HFFc6 (cell line): Measurements from ENCODE around the gene ZNF23. TPM values are rescaled to one million over a fixed set of nuclear protein-coding genes. Genes with fewer than 3 reads are reported as not detected.

Experiments
- DNase-seq: peaks from one replicate; pipeline ENCODE4 v3.0.0-alpha.2; 2018
- H3K27ac Mint-ChIP-seq: 2 replicates; pipeline ENCODE4 v1.8.0; 2020; ENCODE audit warnings: mild to moderate bottlenecking, mixed read lengths
- H3K27me3 Mint-ChIP-seq: 2 replicates; pipeline ENCODE4 v1.8.0; 2021; ENCODE audit warnings: mild to moderate bottlenecking, moderate library complexity, mixed read lengths; ENCODE audit not compliant: insufficient read depth
- H3K36me3 Mint-ChIP-seq: 2 replicates; pipeline ENCODE4 v1.8.0; 2021; ENCODE audit warnings: low read depth, mixed read lengths
- H3K4me1 Mint-ChIP-seq: 2 replicates; pipeline ENCODE4 v1.8.0; 2020; ENCODE audit warnings: low read depth, mixed read lengths
- H3K4me3 Mint-ChIP-seq: 2 replicates; pipeline ENCODE4 v1.8.0; 2020; ENCODE audit warnings: mild to moderate bottlenecking, moderate library complexity, mixed read lengths
- H3K9me3 Mint-ChIP-seq: 2 replicates; pipeline ENCODE4 v1.8.0; 2020; ENCODE audit warnings: mild to moderate bottlenecking, mixed read lengths
- total RNA-seq, 6 experiments: library from RNA; stranded (reverse); fragmentation: NEBNext Ultra II Directional; extraction: Animal tissue kit (Norgen Biotek cat#: 25700); gene quantifications; 2 replicates in 1 of 6; 3 replicates in 5 of 6; pipeline ENCODE4 v1.2.3, GENCODE V29; 2021
- TF ChIP-seq, protein P1 (sequence below): fragments of 200-600 bp; sonication (generic); IDR thresholded peaks from 2 replicates; pipeline ENCODE4 v1.5.0; 2021; ENCODE audit warnings: antibody characterized with exemption, mild to moderate bottlenecking

ZNF23 gene
- total RNA-seq, 6 experiments from 2014 or later = 12.8 to 16.3 (median 14.5) TPM

DNA sequence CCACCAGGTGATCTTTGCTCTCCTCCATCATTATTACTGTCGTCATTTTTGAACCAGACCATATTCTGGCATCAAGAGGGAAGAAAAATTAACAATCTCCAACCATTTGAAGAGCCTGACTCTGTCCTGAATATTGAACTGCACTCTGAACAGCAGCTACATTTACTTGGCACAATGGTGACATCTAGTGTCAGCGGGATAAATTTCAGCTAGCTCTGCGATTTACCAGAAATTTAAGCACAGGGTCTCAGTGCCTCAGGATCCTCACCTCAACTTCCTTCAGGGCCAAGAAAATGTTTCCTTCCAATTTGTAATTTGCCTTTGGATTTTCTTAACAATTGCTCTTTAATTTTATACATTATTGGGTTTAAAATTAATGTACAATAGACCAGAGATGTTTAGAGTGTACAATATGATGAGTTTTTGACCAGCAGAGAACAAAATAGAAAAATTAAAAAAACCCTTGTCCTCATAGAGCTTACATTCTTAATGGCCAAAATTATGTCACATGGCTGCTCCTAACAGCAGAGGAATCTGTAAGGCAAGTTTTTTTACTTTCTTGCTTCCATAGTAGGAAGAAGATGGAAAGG lies 37.8 kb upstream of the ZNF23 start:
- Mint-ChIP-seq H3K4me3 (no peak overlapping the region), H3K27me3 (peaks cover 11% of the 10 kb centered on the region), H3K27ac (no peak overlapping the region), H3K4me1 (no peaks in the 10 kb centered on the region), H3K36me3 (no peaks in the 10 kb centered on the region), H3K9me3 (no peaks in the 10 kb centered on the region)
- TF ChIP-seq, protein P1, sequence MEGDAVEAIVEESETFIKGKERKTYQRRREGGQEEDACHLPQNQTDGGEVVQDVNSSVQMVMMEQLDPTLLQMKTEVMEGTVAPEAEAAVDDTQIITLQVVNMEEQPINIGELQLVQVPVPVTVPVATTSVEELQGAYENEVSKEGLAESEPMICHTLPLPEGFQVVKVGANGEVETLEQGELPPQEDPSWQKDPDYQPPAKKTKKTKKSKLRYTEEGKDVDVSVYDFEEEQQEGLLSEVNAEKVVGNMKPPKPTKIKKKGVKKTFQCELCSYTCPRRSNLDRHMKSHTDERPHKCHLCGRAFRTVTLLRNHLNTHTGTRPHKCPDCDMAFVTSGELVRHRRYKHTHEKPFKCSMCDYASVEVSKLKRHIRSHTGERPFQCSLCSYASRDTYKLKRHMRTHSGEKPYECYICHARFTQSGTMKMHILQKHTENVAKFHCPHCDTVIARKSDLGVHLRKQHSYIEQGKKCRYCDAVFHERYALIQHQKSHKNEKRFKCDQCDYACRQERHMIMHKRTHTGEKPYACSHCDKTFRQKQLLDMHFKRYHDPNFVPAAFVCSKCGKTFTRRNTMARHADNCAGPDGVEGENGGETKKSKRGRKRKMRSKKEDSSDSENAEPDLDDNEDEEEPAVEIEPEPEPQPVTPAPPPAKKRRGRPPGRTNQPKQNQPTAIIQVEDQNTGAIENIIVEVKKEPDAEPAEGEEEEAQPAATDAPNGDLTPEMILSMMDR = peak; percentile 86
- DNase-seq = peak; percentile 52

- H3K36me3 Mint-ChIP-seq = no peaks in the 10 kb centered on the region
- TF ChIP-seq, protein P1 = no peak
- no peak overlapping the region for H3K27ac Mint-ChIP-seq
- H3K9me3 Mint-ChIP-seq = no peaks in the 10 kb centered on the region
- no peaks in the 10 kb centered on the region for H3K4me1 Mint-ChIP-seq
- peaks cover 8% of the 10 kb centered on the region for H3K27me3 Mint-ChIP-seq
- H3K4me3 Mint-ChIP-seq = no peak overlapping the region
- no peak for DNase-seq
Measured at GRCh38 chr16:71498031-71498430, 36.0 kb upstream of the ZNF23 start.

DNA sequence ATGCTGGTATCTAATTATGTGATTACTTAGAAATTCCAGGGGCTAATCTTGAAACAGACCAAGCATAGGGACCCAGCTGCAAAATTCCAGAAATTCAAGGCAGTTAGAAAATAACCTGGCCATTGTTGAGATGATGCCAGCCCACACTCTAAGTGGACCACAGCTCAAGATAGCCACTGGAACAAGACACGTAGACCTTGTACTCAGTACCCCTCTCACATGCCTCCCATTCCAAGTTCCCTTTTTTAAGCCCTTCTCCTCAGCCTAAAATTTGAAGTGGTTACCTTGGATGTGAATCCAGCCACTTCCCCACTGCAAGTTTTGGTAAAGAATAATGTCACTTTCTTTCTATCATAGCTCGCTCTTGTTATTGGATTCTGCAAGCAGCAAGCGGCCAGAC lies 31.2 kb upstream of the ZNF23 start:
- Mint-ChIP-seq H3K36me3 (no peaks in the 10 kb centered on the region), H3K4me1 (peaks cover 6% of the 10 kb centered on the region; the same call in 1 of the 2 replicates), H3K27ac (no peak overlapping the region), H3K27me3 (peaks cover 10% of the 10 kb centered on the region), H3K9me3 (no peaks in the 10 kb centered on the region), H3K4me3 (no peak overlapping the region)
- DNase-seq = no peak
- TF ChIP-seq, protein P1 = no peak

- TF ChIP-seq, protein P1 = no peak
- peaks cover 12% of the 10 kb centered on the region for H3K27me3 Mint-ChIP-seq
- H3K36me3 Mint-ChIP-seq = no peaks in the 10 kb centered on the region
- H3K4me1 Mint-ChIP-seq = peaks cover 6% of the 10 kb centered on the region; the same call in 1 of the 2 replicates
- H3K9me3 Mint-ChIP-seq = no peaks in the 10 kb centered on the region
- H3K4me3 Mint-ChIP-seq = no peak overlapping the region
- DNase-seq = no peak
- no peak overlapping the region for H3K27ac Mint-ChIP-seq
Measured at GRCh38 chr16:71492786-71493185, 30.7 kb upstream of the ZNF23 start.

GRCh38 chr16:71491054-71491453 lies 29.0 kb upstream of the ZNF23 start:
- H3K27ac Mint-ChIP-seq = no peak overlapping the region
- H3K36me3 Mint-ChIP-seq = no peaks in the 10 kb centered on the region
- H3K9me3 Mint-ChIP-seq = no peaks in the 10 kb centered on the region
- no peak for DNase-seq
- H3K4me1 Mint-ChIP-seq = peaks cover 6% of the 10 kb centered on the region; the same call in 1 of the 2 replicates
- peaks cover 10% of the 10 kb centered on the region; the same call in 1 of the 2 replicates for H3K27me3 Mint-ChIP-seq
- no peak overlapping the region for H3K4me3 Mint-ChIP-seq
- TF ChIP-seq, protein P1 = no peak
